Trophoblast cell (in vitro differentiated cells and primary cell): ENCODE results near the gene IGSF11.
A peak's percentile ranks its signal among the peaks of the same experiment; 100 is the strongest.

Experiments used
- DNase-seq, 2 donors: peaks; one replicate each; pipeline ENCODE4 v3.0.0-alpha.2; 2016
- H2AFZ ChIP-seq: 2 replicates; pipeline ENCODE4 v1.6.1; 2013; ENCODE audit warnings: low read length, moderate library complexity, mild to moderate bottlenecking; ENCODE audit not compliant: insufficient read depth, poor library complexity
- H2AK5ac ChIP-seq: 2 replicates; pipeline ENCODE4 v1.6.1; 2013; ENCODE audit warnings: mild to moderate bottlenecking, low read length
- H2BK120ac ChIP-seq: 2 replicates; pipeline ENCODE4 v1.6.1; 2013; ENCODE audit warnings: low read length, mild to moderate bottlenecking, moderate library complexity; ENCODE audit not compliant: insufficient read depth, poor library complexity
- H2BK12ac ChIP-seq: 2 replicates; pipeline ENCODE4 v1.6.1; 2013; ENCODE audit warnings: mild to moderate bottlenecking, low read length, moderate library complexity
- H2BK5ac ChIP-seq: 2 replicates; pipeline ENCODE4 v1.6.1; 2013; ENCODE audit warnings: low read length, low read depth, moderate library complexity, mild to moderate bottlenecking; ENCODE audit not compliant: poor library complexity
- H3K14ac ChIP-seq: 2 replicates; pipeline ENCODE4 v1.6.1; 2013; ENCODE audit warnings: mild to moderate bottlenecking, low read length
- H3K18ac ChIP-seq: 2 replicates; pipeline ENCODE4 v1.6.1; 2013; ENCODE audit warnings: mild to moderate bottlenecking, low read length
- H3K23ac ChIP-seq: 2 replicates; pipeline ENCODE4 v1.6.1; 2013; ENCODE audit warnings: low read length
- H3K27ac ChIP-seq: 2 replicates; pipeline ENCODE4 v1.5.1; 2013; ENCODE audit warnings: low read depth, mild to moderate bottlenecking, inconsistent platforms, low read length, moderate library complexity
- H3K27me3 ChIP-seq: 2 replicates; pipeline ENCODE4 v1.6.1; 2013; ENCODE audit warnings: inconsistent platforms, mild to moderate bottlenecking, low read length, moderate library complexity; ENCODE audit not compliant: insufficient read depth
- H3K36me3 ChIP-seq, 2 experiments: 1 replicate in 1 of 2; 2 replicates in 1 of 2; pipeline ENCODE4 v1.6.1; 2013; ENCODE audit warnings: low read length in 2 of 2, mild to moderate bottlenecking in 2 of 2, moderate library complexity in 1 of 2; ENCODE audit not compliant: insufficient read depth in 2 of 2, control insufficient read depth in 1 of 2
- H3K4ac ChIP-seq: 2 replicates; pipeline ENCODE4 v1.6.1; 2013; ENCODE audit warnings: low read depth, mild to moderate bottlenecking, low read length, moderate library complexity
- H3K4me1 ChIP-seq, 2 experiments: 1 replicate in 1 of 2; 2 replicates in 1 of 2; pipeline ENCODE4 v1.6.1; 2013; ENCODE audit warnings: low read length in 2 of 2, mild to moderate bottlenecking in 2 of 2, moderate library complexity in 1 of 2; ENCODE audit not compliant: insufficient read depth in 2 of 2, control insufficient read depth in 1 of 2
- H3K4me2 ChIP-seq: 2 replicates; pipeline ENCODE4 v1.6.1; 2013; ENCODE audit warnings: inconsistent platforms, mild to moderate bottlenecking, low read length, moderate library complexity
- H3K4me3 ChIP-seq: 2 replicates; pipeline ENCODE4 v1.5.1; 2013; ENCODE audit warnings: mild to moderate bottlenecking, low read depth, low read length, inconsistent platforms
- H3K79me1 ChIP-seq: one replicate; pipeline ENCODE4 v1.6.1; 2013; ENCODE audit warnings: low read length
- H3K79me2 ChIP-seq: 2 replicates; pipeline ENCODE4 v1.6.1; 2013; ENCODE audit warnings: low read length, mild to moderate bottlenecking; ENCODE audit not compliant: control insufficient read depth, insufficient read depth, poor library complexity
- H3K9ac ChIP-seq: 2 replicates; pipeline ENCODE4 v1.6.1; 2013; ENCODE audit warnings: mild to moderate bottlenecking, low read length
- H3K9me3 ChIP-seq: 2 replicates; pipeline ENCODE4 v1.6.1; 2013; ENCODE audit warnings: low read depth, mild to moderate bottlenecking, control low read depth, inconsistent platforms, low read length; ENCODE audit not compliant: insufficient read depth
- H4K12ac ChIP-seq: 2 replicates; pipeline ENCODE4 v1.6.1; 2013; ENCODE audit warnings: low read depth, mild to moderate bottlenecking, low read length, moderate library complexity
- H4K8ac ChIP-seq: 2 replicates; pipeline ENCODE4 v1.6.1; 2013; ENCODE audit warnings: low read depth, mild to moderate bottlenecking, low read length, moderate library complexity
- H4K91ac ChIP-seq: one replicate; pipeline ENCODE4 v1.6.1; 2013; ENCODE audit warnings: low read depth, mild to moderate bottlenecking, low read length, moderate library complexity
- WGBS: extraction: QIAGEN DNeasy Blood & Tissue Kit; methylation state at CpG from one replicate; pipeline ENCODE4 v1.1.7; 2013; ENCODE audit warnings: missing lambda C conversion rate; ENCODE audit not compliant: insufficient read length, insufficient coverage; ENCODE audit errors: extremely low coverage; 5-methylcytosine and 5-hydroxymethylcytosine counted together

IGSF11 gene

DNA sequence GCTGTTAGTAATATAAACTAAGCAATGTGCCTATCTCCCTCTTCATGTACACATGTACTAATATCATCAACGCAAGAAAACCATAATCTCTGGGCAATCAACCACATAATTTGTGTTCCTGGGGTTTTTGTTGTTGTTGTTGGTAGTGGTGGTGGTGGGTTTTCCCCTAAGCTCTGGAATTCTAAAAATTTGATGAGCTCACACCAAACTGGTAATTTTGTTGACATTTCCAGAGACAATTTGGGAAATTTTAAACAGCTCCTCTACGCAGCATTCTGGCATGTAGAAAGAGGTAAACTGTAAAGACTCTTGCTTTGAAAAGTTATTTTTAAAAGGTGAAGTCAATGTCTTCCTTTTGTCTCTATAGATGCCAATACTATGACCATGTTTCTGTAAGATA is 126.7 kb downstream of the IGSF11 start:
- no peak overlapping the region for H2BK5ac ChIP-seq
- no peak overlapping the region for H3K4me2 ChIP-seq
- no peak overlapping the region for H2AK5ac ChIP-seq
- H4K8ac ChIP-seq: no peak overlapping the region
- H2AFZ ChIP-seq: no peak overlapping the region
- H3K9me3 ChIP-seq: no peaks in the 10 kb centered on the region
- H3K36me3 ChIP-seq: no peaks in the 10 kb centered on the region
- no peak overlapping the region for H3K23ac ChIP-seq
- H3K27me3 ChIP-seq: no peaks in the 10 kb centered on the region
- no peak overlapping the region for H3K27ac ChIP-seq
- H3K79me1 ChIP-seq: no peaks in the 10 kb centered on the region
- H3K9ac ChIP-seq: no peak overlapping the region
- H3K4me3 ChIP-seq: no peak overlapping the region
- DNase-seq: peak in 1 of 2 donors; percentile 2
- no peak overlapping the region for H3K14ac ChIP-seq
- H3K18ac ChIP-seq: no peak overlapping the region
- H4K12ac ChIP-seq: no peak overlapping the region
- no peak overlapping the region for H2BK120ac ChIP-seq
- no peak overlapping the region for H2BK12ac ChIP-seq
- H4K91ac ChIP-seq: no peak overlapping the region
- WGBS: no CpG with 5 or more reads among the region's 2 CpGs
- H3K79me2 ChIP-seq: no peaks in the 10 kb centered on the region
- H3K4ac ChIP-seq: no peak overlapping the region
- H3K4me1 ChIP-seq: peaks cover 0 to 4% of the 10 kb centered on the region in 2 experiments

DNA sequence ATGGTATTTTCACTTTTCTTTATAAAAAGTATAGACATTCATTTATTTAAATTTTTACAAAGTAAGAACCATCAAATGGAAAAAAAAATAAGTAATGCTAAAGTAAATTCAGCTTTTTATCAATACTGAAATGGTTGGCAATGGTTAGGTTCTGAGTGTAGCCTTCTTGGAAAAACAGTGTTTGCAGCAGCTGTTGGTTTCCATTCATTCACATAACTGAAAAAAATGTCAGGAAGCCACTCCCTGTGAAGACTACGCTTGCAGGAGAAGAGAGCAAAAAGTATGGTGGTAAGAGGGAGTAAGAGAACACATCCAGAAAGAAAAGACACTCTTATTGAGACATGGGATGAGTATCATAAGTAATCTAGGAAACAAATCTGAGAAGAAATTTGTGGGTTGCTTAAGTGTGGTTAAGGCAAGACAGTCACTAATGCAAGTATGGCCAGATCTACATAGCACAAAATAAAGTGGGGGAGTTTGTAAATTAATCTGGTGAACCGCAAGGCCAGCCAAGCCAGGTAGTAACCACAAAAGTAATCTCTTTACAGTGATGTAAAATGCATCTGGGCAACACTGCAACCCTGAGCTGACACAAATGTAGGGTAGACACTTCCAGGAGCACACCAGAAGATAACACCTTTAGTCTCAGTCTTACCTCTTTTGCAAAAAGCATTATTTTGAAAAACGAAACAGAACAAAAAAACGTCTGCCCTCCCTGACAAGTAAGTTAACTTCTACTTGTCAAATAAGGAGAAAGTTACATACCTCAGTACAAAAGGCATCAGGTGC is 133.7 kb downstream of the IGSF11 start:
- no peak overlapping the region for H3K9ac ChIP-seq
- H3K9me3 ChIP-seq: no peaks in the 10 kb centered on the region
- no peak overlapping the region for H3K27ac ChIP-seq
- H3K79me2 ChIP-seq: no peaks in the 10 kb centered on the region
- no peak overlapping the region for H4K8ac ChIP-seq
- H3K14ac ChIP-seq: no peak overlapping the region
- no peak overlapping the region for H4K91ac ChIP-seq
- no peak overlapping the region for H2BK120ac ChIP-seq
- no peak overlapping the region for H3K4me2 ChIP-seq
- no peak overlapping the region for H2AK5ac ChIP-seq
- no peak overlapping the region for H4K12ac ChIP-seq
- H3K4me3 ChIP-seq: no peak overlapping the region
- H3K27me3 ChIP-seq: no peaks in the 10 kb centered on the region
- H3K4me1 ChIP-seq: no peaks in the 10 kb centered on the region
- H3K4ac ChIP-seq: no peak overlapping the region
- no peak overlapping the region for H3K23ac ChIP-seq
- H3K79me1 ChIP-seq: no peaks in the 10 kb centered on the region
- no peaks in the 10 kb centered on the region for H3K36me3 ChIP-seq
- no peak overlapping the region for H2BK12ac ChIP-seq
- H2AFZ ChIP-seq: no peak overlapping the region
- no peak overlapping the region for H3K18ac ChIP-seq
- DNase-seq: no peak
- no peak overlapping the region for H2BK5ac ChIP-seq
- no CpG with 5 or more reads among the region's 4 CpGs for WGBS

DNA sequence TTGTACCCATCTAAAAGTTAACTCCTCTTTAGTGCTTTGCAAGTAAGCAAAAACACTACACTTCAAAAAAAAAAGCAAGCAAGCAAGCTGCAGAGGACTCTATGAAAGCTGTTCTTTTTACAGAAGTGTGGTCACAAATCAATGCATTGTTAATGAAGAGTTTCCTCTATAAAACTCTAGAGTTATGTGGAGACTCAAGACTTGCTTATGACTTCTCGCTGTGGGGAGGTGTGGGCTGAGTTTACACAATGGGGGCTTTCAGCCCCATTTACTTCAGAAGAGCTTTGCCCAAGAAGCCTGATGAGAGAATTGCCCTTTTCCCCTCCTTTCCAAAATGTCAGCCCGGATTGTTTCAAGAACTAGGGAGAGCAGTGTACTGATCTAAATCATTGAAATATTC is 144.4 kb downstream of the IGSF11 start:
- Histone ChIP-seq H4K91ac (no peak overlapping the region), H3K4me1 (no peaks in the 10 kb centered on the region), H4K8ac (no peak overlapping the region), H3K36me3 (no peaks in the 10 kb centered on the region), H2BK12ac (no peak overlapping the region), H2AFZ (no peak overlapping the region), H3K4ac (no peak overlapping the region), H3K79me1 (no peaks in the 10 kb centered on the region), H3K14ac (no peak overlapping the region), H2BK5ac (no peak overlapping the region), H2BK120ac (no peak overlapping the region), H3K4me2 (no peak overlapping the region), H4K12ac (no peak overlapping the region), H3K79me2 (no peaks in the 10 kb centered on the region), H3K4me3 (no peak overlapping the region), H3K18ac (no peak overlapping the region), H3K27ac (no peak overlapping the region), H3K9me3 (peaks cover 1% of the 10 kb centered on the region), H3K27me3 (no peaks in the 10 kb centered on the region), H3K9ac (no peak overlapping the region), H3K23ac (no peak overlapping the region), H2AK5ac (no peak overlapping the region)
- WGBS: no CpG with 5 or more reads among the region's 2 CpGs
- DNase-seq: no peak

- H2BK120ac ChIP-seq: no peak overlapping the region
Measured at GRCh38 chr3:118889691-118890090, 145.0 kb downstream of the IGSF11 start.

More at GRCh38 chr3:118889691-118890090, 145.0 kb downstream of the IGSF11 start:
- Histone ChIP-seq H3K18ac (no peak overlapping the region), H4K91ac (no peak overlapping the region), H3K79me1 (no peaks in the 10 kb centered on the region), H3K9ac (no peak overlapping the region), H3K36me3 (no peaks in the 10 kb centered on the region), H3K23ac (no peak overlapping the region), H3K4me3 (no peak overlapping the region), H3K4me1 (no peaks in the 10 kb centered on the region), H2AFZ (no peak overlapping the region), H2AK5ac (no peak overlapping the region), H3K4ac (no peak overlapping the region), H2BK5ac (no peak overlapping the region), H4K8ac (no peak overlapping the region), H3K14ac (no peak overlapping the region), H4K12ac (no peak overlapping the region), H2BK12ac (no peak overlapping the region), H3K27me3 (no peaks in the 10 kb centered on the region), H3K9me3 (peaks cover 1% of the 10 kb centered on the region), H3K79me2 (no peaks in the 10 kb centered on the region), H3K4me2 (no peak overlapping the region), H3K27ac (no peak overlapping the region)
- no peak for DNase-seq
